Measurements from ENCODE around the gene RING1.

RING1 gene

DNA sequence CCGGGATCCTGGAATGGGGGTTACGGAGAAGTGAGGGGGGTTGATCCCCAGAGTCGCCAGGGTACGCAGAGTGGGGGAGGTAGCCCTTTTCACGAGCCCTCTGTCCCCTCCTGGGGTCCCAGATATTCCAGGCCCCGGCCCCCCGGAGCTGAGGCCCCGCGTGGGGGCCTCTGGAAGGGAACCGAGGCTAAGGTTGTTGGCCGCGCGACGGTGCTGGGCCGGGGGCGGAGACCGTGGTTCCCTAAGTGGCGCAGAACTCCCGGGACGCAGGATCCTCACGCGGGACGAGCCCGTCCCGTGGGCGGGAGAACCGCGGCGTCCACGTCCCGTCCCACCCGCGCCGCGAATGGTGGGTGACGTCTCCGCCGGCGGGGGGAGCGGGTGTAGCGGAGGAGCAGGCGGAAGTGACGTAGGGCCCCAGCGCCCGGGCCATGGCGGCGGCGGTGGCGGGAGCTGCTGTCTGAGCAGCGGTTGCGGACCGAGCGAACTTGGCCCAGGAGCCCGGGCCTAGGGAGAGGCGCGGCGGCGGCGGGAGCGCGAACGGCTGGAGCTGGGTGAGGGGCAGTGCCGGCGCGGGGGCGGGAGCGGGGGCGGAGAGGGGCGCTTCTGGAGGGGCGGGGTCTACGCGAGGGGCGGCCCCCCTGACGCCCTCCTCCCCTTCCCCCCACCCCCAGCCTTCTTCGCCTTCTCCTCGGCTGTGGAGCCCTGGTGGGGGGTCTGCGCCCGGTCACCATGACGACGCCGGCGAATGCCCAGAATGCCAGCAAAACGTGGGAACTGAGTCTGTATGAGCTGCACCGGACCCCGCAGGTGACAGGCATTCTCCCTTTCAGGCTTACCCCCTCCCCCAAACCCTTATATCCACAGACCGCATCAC is at the start of gene RING1:
Gene RING1 (plus strand): TSS at position 410 of the 877 bp plus-strand sequence. CDS start 323 bp downstream, at position 733.
- DNase-seq (ENCODE audit: low read depth), result peak; percentile 77

DNA sequence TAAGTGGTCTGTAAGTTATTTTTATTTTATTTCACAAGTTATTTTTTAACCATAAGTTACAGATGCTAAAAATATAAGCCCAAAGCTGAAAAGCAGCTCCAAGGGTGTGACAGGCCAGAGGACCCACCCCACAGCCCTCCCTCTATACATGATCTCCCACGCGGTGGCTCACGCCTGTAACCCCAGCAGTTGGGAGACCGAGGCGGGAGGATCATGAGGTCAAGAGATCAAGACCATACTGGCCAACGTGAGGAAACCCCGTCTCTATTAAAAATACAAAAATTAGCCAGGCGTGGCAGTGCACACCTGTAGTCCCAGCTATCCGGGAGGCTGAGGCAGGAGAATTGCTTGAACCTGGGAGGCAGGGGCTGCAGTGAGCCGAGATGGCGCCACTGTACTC is 48.2 kb upstream of the RING1 start:
- no peak for DNase-seq (ENCODE audit: low read depth)

DNA sequence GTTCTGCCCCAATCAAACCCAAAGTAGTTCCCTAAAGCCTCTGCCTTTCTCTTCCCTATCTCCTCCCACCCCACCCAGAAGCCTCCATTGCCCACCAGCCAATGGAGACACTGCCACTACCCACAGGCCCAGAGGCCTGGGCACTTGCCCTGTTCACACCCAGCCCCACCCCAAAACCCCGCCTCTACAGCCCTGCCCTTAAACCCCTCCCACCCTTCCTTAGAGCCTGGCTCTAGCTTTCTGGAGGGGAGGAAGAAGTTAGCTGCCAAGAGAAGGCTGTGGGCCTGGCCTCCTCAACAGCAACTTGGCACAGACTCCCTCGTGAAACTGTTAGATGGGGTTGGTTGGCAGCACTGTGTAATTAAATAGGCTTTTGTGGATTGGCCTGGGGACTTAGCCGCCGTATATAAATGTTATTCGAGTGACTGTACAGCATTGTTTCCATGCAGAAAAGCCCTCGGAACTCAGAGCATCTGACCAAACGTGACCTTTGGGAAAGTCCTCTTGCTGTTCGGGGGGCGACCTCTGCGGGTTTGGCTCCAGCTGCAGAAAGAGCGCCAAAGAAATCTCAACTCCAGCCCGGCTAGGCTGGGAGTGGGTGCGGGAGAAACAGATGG is 47.5 kb upstream of the RING1 start:
- DNase-seq (ENCODE audit: low read depth), result no peak

DNA sequence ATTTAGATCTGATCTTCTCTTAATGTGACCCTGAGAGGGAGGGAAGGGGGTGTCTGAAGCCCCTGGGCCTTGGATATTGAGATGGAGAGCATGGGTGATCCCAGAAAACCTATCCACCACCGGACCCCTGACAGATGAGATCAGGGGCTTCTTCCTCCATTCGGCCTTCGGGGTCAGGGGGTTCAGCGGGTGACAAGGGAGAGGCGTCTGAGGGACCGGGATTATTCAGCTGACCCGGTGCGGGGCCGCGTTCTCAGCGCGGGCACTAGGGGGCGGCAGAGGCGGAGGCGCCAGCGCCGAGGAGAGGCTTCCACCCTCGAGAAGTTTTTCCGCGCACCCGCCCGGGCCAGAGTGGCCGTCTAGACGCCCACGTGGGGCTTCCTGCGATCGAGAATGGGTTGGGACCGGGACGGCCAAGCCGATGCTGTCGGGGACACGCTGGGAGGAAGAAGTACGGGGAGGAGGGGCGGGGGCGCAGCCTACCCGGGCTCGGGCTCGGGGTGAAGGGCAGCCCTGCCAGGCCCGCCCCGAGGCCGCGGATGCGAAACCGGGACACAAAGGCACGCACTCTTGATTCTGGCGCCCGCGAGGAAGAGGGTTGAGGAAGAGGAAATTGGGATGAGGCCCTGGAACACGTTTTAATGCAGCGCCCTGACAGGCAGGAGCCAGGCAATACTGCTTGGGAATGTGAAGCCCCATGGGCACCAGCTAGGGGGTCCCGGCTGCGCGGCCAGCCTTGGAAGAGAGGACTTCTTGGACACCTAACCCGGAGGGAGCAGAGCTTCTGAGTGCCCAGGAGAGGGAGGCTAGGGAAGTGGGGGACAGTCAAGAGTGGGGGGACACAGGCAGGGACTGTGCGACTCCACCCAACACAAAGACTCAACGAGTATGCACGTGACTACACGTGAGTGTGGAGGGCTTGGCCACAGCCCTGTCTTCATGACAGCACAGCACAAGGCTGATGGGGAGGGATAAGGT is 46.7 kb upstream of the RING1 start:
- peak; percentile 73 for DNase-seq (ENCODE audit: low read depth)

DNA sequence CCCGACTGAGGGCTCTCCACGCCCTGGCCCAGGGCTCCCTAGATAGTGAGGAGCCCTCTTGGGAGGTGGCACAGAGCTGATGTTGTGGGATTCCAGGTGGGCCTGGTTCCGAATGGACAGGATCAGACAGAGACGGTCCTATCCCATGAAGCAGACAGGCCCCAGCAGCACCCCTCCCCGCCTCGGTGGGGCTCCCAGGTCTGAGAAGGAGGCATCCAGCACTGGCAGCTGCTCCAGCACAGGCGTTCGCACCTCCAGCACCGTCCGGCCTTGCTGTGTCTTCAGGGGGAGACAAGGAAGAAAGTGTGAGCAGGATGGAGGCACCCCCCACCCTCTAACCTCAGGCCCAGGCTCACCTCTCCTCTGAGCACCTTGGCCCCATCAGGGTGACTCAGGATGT is 44.8 kb upstream of the RING1 start:
- no peak for DNase-seq (ENCODE audit: low read depth)

DNA sequence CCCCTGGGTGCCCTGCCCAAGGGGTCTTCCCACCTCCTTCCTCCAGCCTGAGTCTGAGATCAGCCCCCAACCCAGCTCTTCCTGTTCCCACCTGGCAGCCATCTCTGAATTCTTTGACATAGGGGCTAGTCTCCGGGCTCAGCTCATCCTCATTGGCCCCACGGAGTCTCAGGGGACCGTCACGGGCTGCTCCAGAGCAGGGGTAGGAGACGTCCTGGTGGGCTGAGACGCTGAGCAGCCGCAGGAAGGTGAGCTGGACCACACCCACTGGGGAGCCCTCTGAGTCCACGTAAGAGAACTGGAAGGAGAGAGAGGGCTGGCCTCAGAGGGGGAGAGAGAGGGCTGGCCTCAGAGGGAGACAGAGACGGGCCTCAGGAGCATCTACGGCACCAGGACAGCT is 44.1 kb upstream of the RING1 start:
- DNase-seq (ENCODE audit: low read depth), result no peak

DNA sequence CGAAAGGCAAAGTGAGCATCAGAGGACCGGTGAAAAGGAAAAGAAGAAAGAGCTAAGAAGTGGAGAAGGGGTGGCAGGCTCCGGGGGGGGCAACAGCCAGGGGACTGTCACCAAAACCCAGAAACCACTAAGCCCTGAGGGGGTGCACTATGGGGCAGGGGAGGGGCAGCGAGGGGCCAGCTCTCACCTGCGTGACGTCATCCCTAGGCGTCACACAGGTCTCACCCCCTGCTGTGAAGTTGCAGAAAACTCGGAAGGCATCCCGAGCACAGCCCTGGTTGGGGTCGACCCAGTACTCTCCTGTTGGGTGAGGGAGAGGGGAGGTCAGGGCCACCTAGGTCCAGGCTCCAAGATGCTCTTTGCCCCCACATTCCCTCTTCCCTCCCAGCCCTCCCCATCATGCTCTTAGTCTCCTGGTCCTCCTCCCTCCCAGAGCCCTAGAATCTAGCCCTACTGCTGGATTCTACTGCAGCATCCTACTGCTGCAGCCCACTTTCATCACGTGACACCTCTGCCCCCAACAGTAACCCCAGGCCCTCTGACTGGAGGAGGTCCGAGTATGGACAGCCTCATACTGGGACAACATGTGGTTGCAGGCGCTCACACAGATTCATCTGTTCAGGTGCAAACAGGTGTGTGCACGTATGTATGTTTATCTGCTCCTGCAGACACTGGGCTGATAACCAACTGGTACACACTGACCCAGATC is 43.5 kb upstream of the RING1 start:
- no peak for DNase-seq (ENCODE audit: low read depth)

DNA sequence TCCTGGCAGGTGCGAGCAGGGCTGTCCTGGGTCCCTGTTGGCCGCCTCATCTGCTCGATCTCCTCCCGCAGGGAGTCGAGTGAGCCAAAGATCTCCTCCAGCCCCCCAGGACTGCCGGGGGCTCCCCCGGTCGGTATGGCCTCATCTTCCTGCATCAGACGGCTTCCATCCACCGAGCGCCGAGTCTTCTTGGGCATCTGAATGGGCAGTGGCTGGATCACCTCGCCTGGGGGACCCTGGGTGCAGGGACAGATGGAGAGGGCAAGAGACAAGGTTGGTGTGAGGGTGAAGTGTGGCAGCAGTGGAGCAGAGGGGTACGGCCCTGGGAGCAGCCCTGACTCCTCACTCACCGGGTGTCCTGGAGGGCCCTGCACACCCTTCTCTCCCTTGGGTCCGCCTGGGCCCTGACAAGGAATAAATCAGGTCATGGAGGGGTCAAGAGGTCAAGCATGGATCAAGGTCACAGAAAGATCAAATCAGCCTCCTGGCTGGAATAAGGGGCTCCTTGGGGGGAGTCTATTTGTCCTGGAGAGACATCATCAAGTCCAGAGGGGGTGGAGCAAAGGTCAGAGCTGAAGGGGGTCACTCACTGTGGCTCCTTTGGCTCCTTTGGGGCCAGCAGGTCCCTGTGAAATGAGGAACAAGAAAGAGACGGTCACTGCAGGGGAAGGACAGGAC is 42.6 kb upstream of the RING1 start:
- no peak for DNase-seq (ENCODE audit: low read depth)

DNA sequence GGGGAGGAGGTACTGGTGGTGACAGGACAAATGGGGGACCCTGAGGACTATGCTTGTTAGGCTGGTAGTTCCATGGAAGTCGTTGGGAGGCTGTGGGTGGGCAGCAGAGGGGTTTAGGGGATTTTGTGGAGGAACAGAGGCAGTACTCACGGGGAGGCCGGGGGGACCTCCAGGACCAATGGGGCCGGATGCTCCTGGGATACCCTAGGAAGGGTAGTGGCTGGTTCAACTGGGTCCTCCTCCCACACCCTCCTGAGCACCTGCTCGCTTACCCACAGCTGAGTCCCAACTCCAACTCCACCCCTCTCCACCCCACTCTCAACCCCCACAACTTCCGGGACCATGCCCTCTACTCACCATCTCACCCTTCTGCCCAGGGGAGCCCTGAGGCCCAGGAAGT is 41.9 kb upstream of the RING1 start:
- no peak for DNase-seq (ENCODE audit: low read depth)

DNA sequence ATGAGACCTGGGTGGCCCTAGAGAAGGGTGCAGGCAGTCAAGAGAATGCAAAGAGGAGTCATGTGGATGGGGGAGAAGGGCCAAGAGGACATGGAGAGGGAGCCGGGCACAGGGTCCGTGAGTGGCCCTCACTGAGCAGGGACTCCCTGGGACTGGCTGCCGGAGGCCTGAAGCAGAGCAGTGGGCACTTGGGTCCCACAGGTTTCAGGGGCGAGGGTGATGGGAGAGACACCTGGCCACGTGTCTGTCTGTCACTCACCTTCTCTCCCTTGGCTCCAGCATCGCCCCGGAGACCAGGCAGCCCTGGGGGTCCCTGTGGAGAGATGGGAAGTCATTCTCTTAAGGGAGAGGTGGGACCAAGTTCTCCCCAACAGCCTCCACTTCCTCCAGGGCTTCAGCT is 41.5 kb upstream of the RING1 start:
- no peak for DNase-seq (ENCODE audit: low read depth)

DNA sequence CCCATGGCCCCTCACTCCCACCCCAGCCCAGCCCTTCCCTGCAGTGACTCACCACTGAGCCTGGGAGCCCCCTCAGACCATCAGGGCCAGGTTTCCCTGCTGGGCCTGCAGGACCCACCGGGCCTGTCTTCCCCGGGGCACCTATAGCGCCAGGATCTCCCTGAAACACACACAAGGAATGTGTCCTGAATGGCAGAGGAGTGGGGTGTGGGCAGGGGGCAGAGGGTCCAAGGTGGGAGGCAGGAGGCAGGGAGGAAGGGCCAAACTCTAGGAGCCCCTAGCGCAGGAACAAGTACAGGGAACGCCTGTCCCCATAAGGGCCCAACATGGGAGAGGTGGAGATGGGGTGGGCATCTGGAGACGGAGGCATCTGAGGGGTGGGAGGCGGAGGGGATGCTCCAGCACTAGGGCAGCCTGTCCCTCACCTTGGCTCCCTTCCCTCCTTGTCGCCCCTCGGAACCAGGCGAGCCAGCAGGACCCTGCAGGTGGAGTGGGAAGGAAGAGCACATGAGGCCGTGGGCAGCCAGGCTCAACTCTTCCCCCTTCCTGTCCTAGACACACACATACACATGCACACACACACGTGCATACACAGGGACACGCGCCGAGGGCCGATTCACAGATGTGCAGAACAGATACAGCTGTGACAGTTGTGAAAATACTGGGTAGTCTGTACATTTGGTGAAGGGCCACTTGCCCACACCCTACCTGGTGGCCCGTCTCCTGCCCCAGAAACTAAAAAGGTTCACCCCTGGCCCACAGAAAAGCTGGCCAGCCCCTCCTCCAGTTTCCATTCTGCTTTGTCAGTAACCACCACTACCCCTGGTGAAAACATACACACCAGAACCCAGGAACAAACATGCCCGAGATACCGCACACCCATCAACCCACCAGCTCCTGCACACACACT is 40.7 kb upstream of the RING1 start:
- DNase-seq (ENCODE audit: low read depth), result no peak

DNA sequence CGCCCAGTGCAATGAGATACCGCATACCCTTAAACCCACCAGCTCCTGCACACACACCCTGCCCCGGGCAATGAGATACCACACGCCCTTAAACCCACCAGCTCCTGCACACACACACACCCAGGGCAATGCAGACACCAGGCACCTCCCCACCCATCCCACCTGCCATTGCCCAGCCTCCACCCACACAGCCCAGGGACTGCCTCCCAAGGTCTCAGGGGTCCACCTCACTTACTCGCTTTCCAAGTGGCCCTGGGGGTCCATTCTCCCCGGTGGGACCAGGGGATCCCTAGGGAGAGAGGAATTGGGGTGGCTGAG is 40.1 kb upstream of the RING1 start:
- no peak for DNase-seq (ENCODE audit: low read depth)

DNA sequence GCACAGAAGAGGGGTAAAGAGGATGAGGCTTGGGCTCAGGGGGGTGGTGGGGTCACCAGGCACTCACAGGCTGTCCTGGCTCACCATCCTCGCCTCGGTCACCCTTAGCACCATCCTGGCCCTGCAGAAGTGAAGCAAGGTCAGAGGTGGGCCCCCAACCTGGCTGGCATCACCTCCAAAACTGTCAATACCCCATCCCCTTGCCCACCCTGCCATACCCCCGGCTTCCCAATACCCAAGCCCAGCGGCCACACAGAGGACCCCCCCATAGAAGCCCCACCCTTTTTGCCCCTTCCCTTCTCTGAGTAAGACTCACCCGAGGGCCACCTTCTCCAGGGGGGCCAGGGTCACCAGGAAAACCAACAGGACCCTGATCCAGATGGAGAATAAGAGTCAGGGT is 39.7 kb upstream of the RING1 start:
- DNase-seq (ENCODE audit: low read depth), result no peak

DNA sequence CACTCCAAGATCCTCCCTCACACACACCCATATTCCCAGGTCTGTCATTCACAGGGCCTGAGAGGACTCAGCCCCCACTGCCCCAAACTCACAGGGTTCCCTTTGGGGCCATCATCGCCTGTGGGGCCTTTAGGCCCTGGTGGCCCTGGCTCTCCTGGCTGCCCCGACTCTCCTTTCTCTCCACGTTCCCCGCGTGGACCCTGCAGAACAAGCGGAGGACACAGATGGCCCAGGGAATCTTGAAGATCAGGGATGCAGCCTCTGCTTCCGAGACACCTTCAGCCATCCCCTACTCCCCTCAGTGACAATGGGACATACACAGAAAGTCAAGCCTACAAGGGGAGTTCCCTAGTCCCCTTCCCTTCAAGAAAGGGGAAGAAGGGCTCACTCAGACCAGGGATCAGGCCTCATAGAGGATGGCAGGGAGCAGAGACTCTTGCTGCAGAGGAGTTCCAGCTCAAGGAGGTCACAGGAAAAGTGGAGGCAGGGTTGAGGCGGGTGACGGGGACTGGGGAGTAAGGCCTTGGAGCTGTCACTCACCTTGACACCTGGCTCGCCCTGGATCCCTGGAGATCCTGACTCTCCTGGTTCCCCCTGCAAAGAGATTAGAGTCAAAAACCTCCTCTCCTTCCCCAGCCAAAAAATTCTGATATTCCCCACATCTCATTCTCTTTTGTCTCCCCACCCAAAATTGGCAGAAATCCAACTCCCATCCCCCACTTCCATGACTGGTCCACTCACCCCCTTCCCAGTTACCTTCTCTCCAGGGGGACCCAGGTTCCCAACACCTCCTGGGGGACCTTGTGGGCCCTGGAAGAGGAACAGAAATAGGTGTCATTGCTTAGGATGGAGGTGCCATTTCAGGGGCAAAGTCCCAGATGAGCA is 38.8 kb upstream of the RING1 start:
- DNase-seq (ENCODE audit: low read depth), result no peak

DNA sequence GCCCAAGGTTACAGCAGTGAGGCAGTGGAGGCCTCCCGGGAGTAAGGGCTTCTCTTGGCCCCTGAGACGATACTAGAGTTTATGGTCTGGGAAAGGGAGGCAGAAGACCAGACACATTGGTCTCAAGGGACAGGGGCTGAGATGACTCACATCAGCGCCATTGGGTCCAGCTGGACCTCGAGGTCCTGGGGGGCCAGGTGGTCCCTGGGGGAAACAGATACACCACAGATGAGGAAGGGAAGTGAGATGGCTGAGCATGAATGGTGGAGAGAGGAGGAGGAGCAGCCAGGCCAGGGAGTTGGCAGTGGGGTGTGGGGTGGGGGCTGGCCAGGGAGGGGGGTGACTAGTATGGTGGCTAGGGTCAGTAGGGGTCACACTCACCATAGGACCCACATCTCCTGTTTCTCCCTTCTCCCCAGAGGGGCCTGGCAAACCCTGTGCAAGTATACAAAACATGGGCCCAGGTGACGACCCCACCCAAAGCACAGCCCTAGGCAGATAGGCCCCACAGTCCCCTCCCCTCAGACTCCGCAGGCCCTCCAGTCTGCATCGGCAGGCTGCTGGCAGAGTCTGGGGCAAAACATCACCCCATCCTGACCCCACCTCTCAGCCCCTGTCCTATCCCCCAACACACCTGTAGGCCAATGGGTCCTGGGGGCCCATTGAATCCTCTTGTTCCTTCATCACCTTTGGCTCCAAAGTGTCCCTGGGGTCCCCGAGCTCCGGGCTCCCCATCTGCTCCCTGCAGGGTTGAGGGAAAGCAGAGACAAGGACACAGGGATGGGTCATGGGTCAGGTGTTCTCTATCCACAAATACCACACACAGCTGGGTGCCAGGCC is 37.9 kb upstream of the RING1 start:
- no peak for DNase-seq (ENCODE audit: low read depth)

DNA sequence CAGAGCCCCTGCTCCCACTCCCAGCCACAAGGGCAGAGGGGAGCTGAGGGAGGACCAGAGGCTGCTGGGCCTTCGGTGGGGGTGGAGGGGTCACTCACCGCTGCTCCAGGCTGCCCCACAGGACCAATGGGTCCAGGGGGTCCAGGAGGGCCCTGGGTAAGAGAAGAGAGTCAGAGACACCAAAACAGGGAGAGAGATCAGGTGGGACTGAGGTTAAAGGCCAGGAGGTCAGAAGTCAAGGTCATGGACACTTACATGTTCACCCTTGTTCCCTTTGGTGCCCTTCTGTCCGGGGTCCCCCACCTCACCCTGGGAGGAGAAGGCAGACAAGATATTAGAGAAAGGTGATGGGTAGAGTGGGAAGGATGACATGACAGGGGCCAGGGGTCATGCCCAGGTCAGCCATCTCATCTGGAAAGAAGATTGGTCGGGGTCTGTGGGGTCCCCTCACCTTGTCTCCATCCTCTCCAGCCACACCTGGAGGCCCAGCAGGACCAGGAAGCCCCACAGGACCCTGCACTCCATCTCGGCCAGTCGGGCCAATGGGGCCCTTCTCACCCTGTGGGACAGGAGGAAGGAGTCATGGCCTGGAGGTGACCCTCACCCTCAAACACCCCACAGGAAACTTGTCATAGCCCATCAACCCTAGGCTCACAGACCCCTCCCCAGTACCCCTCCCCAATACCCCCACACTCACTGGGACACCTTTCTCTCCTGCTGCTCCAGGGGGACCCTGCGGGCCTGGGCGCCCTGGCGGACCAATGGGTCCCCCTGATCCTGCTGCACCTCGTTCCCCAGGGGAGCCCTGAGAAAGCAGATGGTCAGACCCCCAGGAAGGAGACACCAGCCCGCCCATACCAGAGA is 37.1 kb upstream of the RING1 start:
- no peak for DNase-seq (ENCODE audit: low read depth)
